ENCODE data around the gene LRRC17.

GRCh38 chr7:102918845-102919244 lies 6.0 kb downstream of the LRRC17 start:
- no peak for TF ChIP-seq CTCF (IDR thresholded peaks at IDR 0.05)
- no peak for TF ChIP-seq POLR2A (IDR thresholded peaks at IDR 0.05)

Data from right lobe of liver (tissue), 4 donors.